Spleen (tissue), 7 donors: ENCODE results near the gene ZGPAT.

Source experiments
- POLR2A ChIP-seq, 3 donors: fragments of 450-650 bp; IDR thresholded peaks; one replicate each; pipeline ENCODE4 v1.5.1; 2017; ENCODE audit warnings: antibody characterized with exemption in 3 of 3, mild to moderate bottlenecking in 1 of 3
- TF ChIP-seq, protein P1 (sequence below), 11 experiments: fragments of 200-600 bp in 7 of 11; fragments of 450-650 bp in 4 of 11; sonication (generic) in 4 of 11; IDR thresholded peaks in 8 of 11; conservative IDR thresholded peaks in 3 of 11; 1 replicate in 7 of 11; 2 replicates in 4 of 11; pipeline versions ENCODE4 v1.4.0 to v1.8.0; 2016 to 2021; ENCODE audit warnings: antibody characterized with exemption in 11 of 11, inconsistent platforms in 4 of 11, mild to moderate bottlenecking in 1 of 11
- donor health status: DM: no; HTN: no; CAD: no; lungs with moderate emphysema.
- donor health status: DM: no; HTN: no; CAD: no.
- donor health status: DM: no; HTN: no; CAD: no.

DNA sequence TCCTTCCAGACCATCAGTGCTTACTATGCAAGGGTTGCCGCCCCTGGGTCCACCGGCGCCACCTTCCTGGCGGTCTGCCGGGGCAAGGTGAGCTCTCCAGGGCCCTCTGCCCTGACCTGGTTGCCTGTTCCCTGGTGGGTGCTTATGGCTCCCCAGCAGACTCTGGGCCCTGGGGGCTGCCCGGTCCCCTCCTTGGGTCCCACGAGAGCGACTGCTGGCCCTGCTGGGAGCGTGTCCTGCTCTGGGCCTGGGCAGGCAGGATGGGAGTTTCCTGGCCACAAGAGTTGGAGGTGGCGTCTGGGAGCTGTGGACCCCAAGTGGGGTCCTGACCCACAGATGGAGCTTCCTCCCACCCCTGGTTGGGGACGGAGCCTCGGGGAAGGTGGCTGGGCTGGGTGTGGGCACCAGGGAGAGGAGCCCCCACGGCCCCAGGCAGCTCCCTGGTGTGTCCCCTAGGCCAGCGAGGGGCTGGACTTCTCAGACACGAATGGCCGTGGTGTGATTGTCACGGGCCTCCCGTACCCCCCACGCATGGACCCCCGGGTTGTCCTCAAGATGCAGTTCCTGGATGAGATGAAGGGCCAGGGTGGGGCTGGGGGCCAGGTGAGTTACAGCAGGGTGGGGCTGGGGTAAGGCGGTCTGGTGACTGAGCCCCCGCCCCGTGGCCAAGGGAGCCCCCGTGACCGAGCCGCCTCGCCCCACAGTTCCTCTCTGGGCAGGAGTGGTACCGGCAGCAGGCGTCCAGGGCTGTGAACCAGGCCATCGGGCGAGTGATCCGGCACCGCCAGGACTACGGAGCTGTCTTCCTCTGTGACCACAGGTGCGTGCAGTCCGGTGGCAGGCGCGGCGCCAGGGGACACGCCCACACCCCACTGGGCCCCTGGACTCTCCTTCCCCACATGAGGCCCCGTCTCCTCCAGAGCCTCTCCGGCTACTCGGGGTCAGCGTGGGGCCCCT is 18.5 kb upstream of the ZGPAT start:
- TF ChIP-seq, protein P1, sequence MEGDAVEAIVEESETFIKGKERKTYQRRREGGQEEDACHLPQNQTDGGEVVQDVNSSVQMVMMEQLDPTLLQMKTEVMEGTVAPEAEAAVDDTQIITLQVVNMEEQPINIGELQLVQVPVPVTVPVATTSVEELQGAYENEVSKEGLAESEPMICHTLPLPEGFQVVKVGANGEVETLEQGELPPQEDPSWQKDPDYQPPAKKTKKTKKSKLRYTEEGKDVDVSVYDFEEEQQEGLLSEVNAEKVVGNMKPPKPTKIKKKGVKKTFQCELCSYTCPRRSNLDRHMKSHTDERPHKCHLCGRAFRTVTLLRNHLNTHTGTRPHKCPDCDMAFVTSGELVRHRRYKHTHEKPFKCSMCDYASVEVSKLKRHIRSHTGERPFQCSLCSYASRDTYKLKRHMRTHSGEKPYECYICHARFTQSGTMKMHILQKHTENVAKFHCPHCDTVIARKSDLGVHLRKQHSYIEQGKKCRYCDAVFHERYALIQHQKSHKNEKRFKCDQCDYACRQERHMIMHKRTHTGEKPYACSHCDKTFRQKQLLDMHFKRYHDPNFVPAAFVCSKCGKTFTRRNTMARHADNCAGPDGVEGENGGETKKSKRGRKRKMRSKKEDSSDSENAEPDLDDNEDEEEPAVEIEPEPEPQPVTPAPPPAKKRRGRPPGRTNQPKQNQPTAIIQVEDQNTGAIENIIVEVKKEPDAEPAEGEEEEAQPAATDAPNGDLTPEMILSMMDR (IDR thresholded peaks at IDR 0.05 in 8 of 11, conservative IDR thresholded peaks at IDR 0.05 in 3 of 11) = no peak
- TF ChIP-seq POLR2A (IDR thresholded peaks at IDR 0.05) = no peak
